ENCODE results near the gene IRF9. TPM values are rescaled to one million over a fixed set of nuclear protein-coding genes. Genes with fewer than 3 reads are reported as not detected.

IRF9 gene
- total and polyA plus RNA-seq, 2 experiments from 2014 or later = 8.2 to 8.4 TPM

DNA sequence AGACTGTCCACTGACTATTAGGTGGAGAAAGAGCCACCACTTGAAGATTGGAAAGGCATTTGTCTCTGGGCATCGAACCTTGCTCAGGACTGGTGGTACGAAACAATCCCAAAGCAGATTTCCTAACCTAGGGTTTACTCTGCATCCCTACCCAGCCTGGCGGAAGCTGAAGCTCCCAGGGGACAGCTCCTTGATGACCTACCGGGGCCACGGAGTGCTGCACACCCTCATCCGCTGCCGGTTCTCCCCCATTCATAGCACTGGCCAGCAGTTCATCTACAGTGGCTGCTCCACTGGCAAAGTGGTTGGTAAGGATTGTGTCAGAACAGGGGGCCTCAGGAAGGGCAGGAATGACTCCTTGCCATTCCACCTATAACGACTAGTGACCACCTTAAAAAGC is 39.9 kb upstream of the IRF9 start:
- H2AFZ ChIP-seq = no peak overlapping the region
- no peaks in the 10 kb centered on the region for H3K27me3 ChIP-seq (ENCODE audit: insufficient read depth)
- peaks cover 19% of the 10 kb centered on the region; the same call in 1 of the 2 replicates for H3K36me3 ChIP-seq (ENCODE audit: insufficient read depth)
- no peak overlapping the region for H3K4me3 ChIP-seq
- H3K27ac ChIP-seq (ENCODE audit: low read depth) = no peak overlapping the region
- Mint-ChIP-seq H3K4me1 (peaks cover 5% of the 10 kb centered on the region; the same call in 2 of the 3 replicates), H3K27me3 (ENCODE audit: insufficient read depth, low read depth, poor library complexity) (peaks cover 3% of the 10 kb centered on the region), H3K9me3 (no peaks in the 10 kb centered on the region), H3K36me3 (ENCODE audit: low read depth) (peaks cover 58% of the 10 kb centered on the region), H3K27ac (no peak overlapping the region), H3K4me3 (no peak overlapping the region)
- H3F3A ChIP-seq (replicated peaks; ENCODE audit: low read depth) = no peaks in the 10 kb centered on the region
- ATAC-seq (no peak), DNase-seq (ENCODE audit: low spot score) (no peak)
- H4K20me1 ChIP-seq (replicated peaks; ENCODE audit: insufficient read depth) = no peaks in the 10 kb centered on the region; the same call in 1 of the 2 replicates
- no peaks in the 10 kb centered on the region for H3K9me2 ChIP-seq (ENCODE audit: insufficient read depth)
- peaks cover under 1% of the 10 kb centered on the region; the same call in 1 of the 2 replicates for H3K4me1 ChIP-seq (ENCODE audit: insufficient read depth)
- TF ChIP-seq JUNB (IDR thresholded peaks at IDR 0.05; ENCODE audit: unreplicated experiment) (no peak), NANOG (IDR thresholded peaks at IDR 0.05; ENCODE audit: borderline replicate concordance) (no peak), EZH2 (IDR thresholded peaks at IDR 0.05; ENCODE audit: low read depth, unreplicated experiment) (no peak), POLR2AphosphoS5 (IDR thresholded peaks at IDR 0.05; ENCODE audit: low read depth) (no peak), CREB1 (CRISPR knock-in tag; IDR thresholded peaks at IDR 0.05; ENCODE audit: low read depth) (no peak), EZH2phosphoT487 (IDR thresholded peaks at IDR 0.05; ENCODE audit: unreplicated experiment) (no peak), STAT1 (IDR thresholded peaks at IDR 0.05; ENCODE audit: unreplicated experiment) (no peak), ZNF331 (CRISPR knock-in tag; IDR thresholded peaks at IDR 0.05; ENCODE audit: low read depth) (no peak)
- TF ChIP-seq, protein P1, sequence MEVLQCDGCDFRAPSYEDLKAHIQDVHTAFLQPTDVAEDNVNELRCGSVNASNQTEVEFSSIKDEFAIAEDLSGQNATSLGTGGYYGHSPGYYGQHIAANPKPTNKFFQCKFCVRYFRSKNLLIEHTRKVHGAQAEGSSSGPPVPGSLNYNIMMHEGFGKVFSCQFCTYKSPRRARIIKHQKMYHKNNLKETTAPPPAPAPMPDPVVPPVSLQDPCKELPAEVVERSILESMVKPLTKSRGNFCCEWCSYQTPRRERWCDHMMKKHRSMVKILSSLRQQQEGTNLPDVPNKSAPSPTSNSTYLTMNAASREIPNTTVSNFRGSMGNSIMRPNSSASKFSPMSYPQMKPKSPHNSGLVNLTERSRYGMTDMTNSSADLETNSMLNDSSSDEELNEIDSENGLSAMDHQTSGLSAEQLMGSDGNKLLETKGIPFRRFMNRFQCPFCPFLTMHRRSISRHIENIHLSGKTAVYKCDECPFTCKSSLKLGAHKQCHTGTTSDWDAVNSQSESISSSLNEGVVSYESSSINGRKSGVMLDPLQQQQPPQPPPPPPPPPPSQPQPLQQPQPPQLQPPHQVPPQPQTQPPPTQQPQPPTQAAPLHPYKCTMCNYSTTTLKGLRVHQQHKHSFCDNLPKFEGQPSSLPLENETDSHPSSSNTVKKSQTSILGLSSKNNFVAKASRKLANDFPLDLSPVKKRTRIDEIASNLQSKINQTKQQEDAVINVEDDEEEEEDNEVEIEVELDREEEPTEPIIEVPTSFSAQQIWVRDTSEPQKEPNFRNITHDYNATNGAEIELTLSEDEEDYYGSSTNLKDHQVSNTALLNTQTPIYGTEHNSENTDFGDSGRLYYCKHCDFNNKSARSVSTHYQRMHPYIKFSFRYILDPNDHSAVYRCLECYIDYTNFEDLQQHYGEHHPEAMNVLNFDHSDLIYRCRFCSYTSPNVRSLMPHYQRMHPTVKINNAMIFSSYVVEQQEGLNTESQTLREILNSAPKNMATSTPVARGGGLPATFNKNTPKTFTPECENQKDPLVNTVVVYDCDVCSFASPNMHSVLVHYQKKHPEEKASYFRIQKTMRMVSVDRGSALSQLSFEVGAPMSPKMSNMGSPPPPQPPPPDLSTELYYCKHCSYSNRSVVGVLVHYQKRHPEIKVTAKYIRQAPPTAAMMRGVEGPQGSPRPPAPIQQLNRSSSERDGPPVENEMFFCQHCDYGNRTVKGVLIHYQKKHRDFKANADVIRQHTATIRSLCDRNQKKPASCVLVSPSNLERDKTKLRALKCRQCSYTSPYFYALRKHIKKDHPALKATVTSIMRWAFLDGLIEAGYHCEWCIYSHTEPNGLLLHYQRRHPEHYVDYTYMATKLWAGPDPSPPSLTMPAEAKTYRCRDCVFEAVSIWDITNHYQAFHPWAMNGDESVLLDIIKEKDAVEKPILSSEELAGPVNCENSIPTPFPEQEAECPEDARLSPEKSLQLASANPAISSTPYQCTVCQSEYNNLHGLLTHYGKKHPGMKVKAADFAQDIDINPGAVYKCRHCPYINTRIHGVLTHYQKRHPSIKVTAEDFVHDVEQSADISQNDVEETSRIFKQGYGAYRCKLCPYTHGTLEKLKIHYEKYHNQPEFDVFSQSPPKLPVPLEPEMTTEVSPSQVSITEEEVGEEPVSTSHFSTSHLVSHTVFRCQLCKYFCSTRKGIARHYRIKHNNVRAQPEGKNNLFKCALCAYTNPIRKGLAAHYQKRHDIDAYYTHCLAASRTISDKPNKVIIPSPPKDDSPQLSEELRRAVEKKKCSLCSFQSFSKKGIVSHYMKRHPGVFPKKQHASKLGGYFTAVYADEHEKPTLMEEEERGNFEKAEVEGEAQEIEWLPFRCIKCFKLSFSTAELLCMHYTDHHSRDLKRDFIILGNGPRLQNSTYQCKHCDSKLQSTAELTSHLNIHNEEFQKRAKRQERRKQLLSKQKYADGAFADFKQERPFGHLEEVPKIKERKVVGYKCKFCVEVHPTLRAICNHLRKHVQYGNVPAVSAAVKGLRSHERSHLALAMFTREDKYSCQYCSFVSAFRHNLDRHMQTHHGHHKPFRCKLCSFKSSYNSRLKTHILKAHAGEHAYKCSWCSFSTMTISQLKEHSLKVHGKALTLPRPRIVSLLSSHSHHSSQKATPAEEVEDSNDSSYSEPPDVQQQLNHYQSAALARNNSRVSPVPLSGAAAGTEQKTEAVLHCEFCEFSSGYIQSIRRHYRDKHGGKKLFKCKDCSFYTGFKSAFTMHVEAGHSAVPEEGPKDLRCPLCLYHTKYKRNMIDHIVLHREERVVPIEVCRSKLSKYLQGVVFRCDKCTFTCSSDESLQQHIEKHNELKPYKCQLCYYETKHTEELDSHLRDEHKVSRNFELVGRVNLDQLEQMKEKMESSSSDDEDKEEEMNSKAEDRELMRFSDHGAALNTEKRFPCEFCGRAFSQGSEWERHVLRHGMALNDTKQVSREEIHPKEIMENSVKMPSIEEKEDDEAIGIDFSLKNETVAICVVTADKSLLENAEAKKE (CRISPR knock-in tag; IDR thresholded peaks at IDR 0.05) = no peak
- TF ChIP-seq, protein P2, sequence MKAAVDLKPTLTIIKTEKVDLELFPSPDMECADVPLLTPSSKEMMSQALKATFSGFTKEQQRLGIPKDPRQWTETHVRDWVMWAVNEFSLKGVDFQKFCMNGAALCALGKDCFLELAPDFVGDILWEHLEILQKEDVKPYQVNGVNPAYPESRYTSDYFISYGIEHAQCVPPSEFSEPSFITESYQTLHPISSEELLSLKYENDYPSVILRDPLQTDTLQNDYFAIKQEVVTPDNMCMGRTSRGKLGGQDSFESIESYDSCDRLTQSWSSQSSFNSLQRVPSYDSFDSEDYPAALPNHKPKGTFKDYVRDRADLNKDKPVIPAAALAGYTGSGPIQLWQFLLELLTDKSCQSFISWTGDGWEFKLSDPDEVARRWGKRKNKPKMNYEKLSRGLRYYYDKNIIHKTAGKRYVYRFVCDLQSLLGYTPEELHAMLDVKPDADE (IDR thresholded peaks at IDR 0.05) = no peak
- TF ChIP-seq, protein P3, sequence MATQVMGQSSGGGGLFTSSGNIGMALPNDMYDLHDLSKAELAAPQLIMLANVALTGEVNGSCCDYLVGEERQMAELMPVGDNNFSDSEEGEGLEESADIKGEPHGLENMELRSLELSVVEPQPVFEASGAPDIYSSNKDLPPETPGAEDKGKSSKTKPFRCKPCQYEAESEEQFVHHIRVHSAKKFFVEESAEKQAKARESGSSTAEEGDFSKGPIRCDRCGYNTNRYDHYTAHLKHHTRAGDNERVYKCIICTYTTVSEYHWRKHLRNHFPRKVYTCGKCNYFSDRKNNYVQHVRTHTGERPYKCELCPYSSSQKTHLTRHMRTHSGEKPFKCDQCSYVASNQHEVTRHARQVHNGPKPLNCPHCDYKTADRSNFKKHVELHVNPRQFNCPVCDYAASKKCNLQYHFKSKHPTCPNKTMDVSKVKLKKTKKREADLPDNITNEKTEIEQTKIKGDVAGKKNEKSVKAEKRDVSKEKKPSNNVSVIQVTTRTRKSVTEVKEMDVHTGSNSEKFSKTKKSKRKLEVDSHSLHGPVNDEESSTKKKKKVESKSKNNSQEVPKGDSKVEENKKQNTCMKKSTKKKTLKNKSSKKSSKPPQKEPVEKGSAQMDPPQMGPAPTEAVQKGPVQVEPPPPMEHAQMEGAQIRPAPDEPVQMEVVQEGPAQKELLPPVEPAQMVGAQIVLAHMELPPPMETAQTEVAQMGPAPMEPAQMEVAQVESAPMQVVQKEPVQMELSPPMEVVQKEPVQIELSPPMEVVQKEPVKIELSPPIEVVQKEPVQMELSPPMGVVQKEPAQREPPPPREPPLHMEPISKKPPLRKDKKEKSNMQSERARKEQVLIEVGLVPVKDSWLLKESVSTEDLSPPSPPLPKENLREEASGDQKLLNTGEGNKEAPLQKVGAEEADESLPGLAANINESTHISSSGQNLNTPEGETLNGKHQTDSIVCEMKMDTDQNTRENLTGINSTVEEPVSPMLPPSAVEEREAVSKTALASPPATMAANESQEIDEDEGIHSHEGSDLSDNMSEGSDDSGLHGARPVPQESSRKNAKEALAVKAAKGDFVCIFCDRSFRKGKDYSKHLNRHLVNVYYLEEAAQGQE (IDR thresholded peaks at IDR 0.05; ENCODE audit: unreplicated experiment) = no peak
- H3K4me2 ChIP-seq = no peak overlapping the region
- peaks cover 6% of the 10 kb centered on the region for H3K79me2 ChIP-seq (replicated peaks; ENCODE audit: insufficient read depth)

Measured in GM23338 (cell line).